Measurements from ENCODE around the gene ZNF300.
"Not testable (repeated sequence)": the region's sequence is repeated elsewhere in the genome, so short reads cannot be mapped to it uniquely, and the experiment has no call there.

ZNF300 gene

DNA sequence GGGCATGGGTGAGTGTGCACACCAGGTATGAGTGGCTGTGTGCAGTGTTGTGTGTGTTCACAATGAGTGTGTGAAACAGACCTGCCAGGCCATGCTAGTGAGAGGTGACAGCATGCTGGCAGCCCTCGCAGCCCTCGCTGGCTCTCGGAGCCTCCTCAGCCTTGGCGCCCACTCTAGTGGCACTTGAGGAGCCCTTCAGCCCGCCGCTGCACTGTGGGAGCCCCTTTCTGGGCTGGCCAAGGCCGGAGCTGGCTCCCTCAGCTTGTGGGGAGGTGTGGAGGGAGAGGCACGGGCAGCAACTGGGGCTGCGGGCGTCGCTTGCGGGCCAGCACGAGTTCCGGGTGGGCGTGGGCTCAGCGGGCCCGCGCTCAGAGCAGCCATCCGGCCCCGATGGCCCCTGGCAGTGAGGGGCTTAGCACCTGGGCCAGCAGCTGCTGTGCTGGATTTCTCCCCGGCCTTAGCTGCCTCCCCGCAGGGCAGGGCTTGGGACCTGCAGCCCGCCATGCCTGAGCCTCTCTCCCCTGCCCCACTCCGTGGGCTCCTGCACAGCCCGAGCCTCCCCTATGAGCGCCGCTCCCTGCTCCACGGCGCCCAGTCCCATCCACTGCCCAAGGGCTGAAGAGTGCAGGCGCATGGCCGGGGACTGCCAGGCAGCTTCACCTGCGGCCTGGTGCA lies 59.5 kb downstream of the ZNF300 start:
- DNase-seq (ENCODE audit: low read depth in 2 of 2): not testable (repeated sequence)

Data from stimulated activated CD8-positive, alpha-beta memory T cell treated with anti-CD3 and anti-CD28 coated beads, Interleukin-2, amount 100 ng/mL, for 1 hour (primary cell).